ENCODE data around the gene TRIM2. TPM values are rescaled to one million over a fixed set of nuclear protein-coding genes. Genes with fewer than 3 reads are reported as not detected.

TRIM2 gene
- polyA plus RNA-seq, 3 donors = 68.1 to 89.2 (median 74.4) TPM

GRCh38 chr4:153383131-153383530 lies 178.9 kb downstream of the TRIM2 start:
- no peak for DNase-seq (ENCODE audit: extremely low read depth in 1 of 11, low read depth in 9 of 11, low spot score in 4 of 11)

GRCh38 chr4:153384160-153384559 lies 179.9 kb downstream of the TRIM2 start:
- no peak for DNase-seq (ENCODE audit: extremely low read depth in 1 of 11, low read depth in 9 of 11, low spot score in 4 of 11)

GRCh38 chr4:153385784-153386183 lies 181.5 kb downstream of the TRIM2 start:
- DNase-seq (ENCODE audit: extremely low read depth in 1 of 11, low read depth in 9 of 11, low spot score in 4 of 11) = no peak

- DNase-seq (ENCODE audit: extremely low read depth in 1 of 11, low read depth in 9 of 11, low spot score in 4 of 11) = no peak
Measured at GRCh38 chr4:153387981-153388380, 183.7 kb downstream of the TRIM2 start.

Other genes with a start within 250 kb of the TRIM2 start
- gene MND1, start 140.2 kb downstream of the TRIM2 start, polyA plus RNA-seq (ENCODE audit: insufficient read length in 3 of 3) = 10 to 100 TPM; 13.3 to 23.2 (median 20.7) TPM